Lower lobe of right lung (tissue), 2 donors: Measurements from ENCODE around the gene TBX3. TPM values are rescaled to one million over a fixed set of nuclear protein-coding genes. Genes with fewer than 3 reads are reported as not detected.

Experiments used
- ATAC-seq, 2 donors: fragments of 200-7000 bp; cut with Tn5 transposase; one replicate each; pipeline ENCODE4 v1.9.1; 2020 to 2022; ENCODE audit warnings: mild to moderate bottlenecking in 2 of 2, moderate library complexity in 2 of 2
- DNase-seq: peaks from one replicate; pipeline ENCODE4 v3.0.0-alpha.2; 2020
- H3K27ac ChIP-seq: fragments of 200-600 bp; one replicate; pipeline ENCODE4 v1.8.0; 2022
- H3K27me3 ChIP-seq: fragments of 200-600 bp; one replicate; pipeline ENCODE4 v1.8.0; 2022; ENCODE audit warnings: low read depth
- H3K36me3 ChIP-seq: fragments of 200-600 bp; one replicate; pipeline ENCODE4 v1.8.0; 2022; ENCODE audit warnings: mild to moderate bottlenecking
- H3K4me1 ChIP-seq: fragments of 200-600 bp; one replicate; pipeline ENCODE4 v1.8.0; 2022
- H3K4me3 ChIP-seq: fragments of 200-600 bp; one replicate; pipeline ENCODE4 v1.8.0; 2022; ENCODE audit warnings: mild to moderate bottlenecking
- H3K9me3 ChIP-seq: fragments of 200-600 bp; one replicate; pipeline ENCODE4 v1.8.0; 2022
- intact Hi-C: fragments of 100-400 bp; cut with DNase I; formaldehyde crosslinking; loops from one replicate; pipeline ENCODE4 v1.11.0; 2022
- total RNA-seq: library from RNA; stranded (reverse); fragmentation: NEBNext Ultra II Directional; extraction: Animal tissue kit (Norgen Biotek cat#: 25700); gene quantifications from one replicate; pipeline ENCODE4 v1.2.1, GENCODE V29; 2021
- TF ChIP-seq, protein P1 (sequence below): fragments of 200-600 bp; IDR thresholded peaks from one replicate; pipeline ENCODE4 v1.8.0; 2022; ENCODE audit warnings: antibody characterized with exemption, mild to moderate bottlenecking
- donor health status: DM: no; HTN: yes; CAD: no; lungs with severe emphysema.

Gene TBX3
- total RNA-seq, 1 donor from 2014 or later: 50.9 TPM

DNA sequence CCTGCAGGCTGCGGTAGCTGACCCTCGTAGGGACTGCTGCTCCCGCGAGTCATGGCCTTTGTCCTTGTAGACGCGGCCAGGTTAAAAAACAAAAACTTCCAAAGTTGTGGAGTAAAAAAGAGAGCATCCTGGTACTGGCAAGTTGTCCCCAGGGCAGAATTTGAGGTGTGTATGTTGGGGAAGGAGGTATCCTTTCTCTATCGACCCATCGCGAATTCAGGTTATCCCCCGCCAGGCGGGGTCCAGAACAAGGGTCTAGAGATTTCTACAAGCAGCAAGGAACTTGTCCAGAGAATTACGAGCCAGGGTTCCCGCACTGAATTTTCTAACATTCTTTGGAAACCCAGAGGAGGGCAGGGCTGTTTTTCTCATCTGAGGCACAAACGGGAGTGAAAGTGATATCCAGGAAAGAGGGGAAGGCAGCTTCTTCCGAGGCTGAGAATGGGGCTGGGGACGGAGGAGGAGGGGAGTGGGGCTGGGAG, 16.3 kb downstream of the TBX3 start:
- no peak for ATAC-seq
- no peaks in the 10 kb centered on the region for H3K36me3 ChIP-seq
- peak overlapping the region; percentile 84 for H3K27ac ChIP-seq
- H3K4me1 ChIP-seq: peaks cover 8% of the 10 kb centered on the region
- H3K9me3 ChIP-seq: no peaks in the 10 kb centered on the region
- no peak for DNase-seq
- TF ChIP-seq, protein P1, sequence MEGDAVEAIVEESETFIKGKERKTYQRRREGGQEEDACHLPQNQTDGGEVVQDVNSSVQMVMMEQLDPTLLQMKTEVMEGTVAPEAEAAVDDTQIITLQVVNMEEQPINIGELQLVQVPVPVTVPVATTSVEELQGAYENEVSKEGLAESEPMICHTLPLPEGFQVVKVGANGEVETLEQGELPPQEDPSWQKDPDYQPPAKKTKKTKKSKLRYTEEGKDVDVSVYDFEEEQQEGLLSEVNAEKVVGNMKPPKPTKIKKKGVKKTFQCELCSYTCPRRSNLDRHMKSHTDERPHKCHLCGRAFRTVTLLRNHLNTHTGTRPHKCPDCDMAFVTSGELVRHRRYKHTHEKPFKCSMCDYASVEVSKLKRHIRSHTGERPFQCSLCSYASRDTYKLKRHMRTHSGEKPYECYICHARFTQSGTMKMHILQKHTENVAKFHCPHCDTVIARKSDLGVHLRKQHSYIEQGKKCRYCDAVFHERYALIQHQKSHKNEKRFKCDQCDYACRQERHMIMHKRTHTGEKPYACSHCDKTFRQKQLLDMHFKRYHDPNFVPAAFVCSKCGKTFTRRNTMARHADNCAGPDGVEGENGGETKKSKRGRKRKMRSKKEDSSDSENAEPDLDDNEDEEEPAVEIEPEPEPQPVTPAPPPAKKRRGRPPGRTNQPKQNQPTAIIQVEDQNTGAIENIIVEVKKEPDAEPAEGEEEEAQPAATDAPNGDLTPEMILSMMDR: no peak
- intact Hi-C loops: no loop called here
- peaks cover 77% of the 10 kb centered on the region for H3K27me3 ChIP-seq
- peak overlapping the region; percentile 50 for H3K4me3 ChIP-seq

DNA sequence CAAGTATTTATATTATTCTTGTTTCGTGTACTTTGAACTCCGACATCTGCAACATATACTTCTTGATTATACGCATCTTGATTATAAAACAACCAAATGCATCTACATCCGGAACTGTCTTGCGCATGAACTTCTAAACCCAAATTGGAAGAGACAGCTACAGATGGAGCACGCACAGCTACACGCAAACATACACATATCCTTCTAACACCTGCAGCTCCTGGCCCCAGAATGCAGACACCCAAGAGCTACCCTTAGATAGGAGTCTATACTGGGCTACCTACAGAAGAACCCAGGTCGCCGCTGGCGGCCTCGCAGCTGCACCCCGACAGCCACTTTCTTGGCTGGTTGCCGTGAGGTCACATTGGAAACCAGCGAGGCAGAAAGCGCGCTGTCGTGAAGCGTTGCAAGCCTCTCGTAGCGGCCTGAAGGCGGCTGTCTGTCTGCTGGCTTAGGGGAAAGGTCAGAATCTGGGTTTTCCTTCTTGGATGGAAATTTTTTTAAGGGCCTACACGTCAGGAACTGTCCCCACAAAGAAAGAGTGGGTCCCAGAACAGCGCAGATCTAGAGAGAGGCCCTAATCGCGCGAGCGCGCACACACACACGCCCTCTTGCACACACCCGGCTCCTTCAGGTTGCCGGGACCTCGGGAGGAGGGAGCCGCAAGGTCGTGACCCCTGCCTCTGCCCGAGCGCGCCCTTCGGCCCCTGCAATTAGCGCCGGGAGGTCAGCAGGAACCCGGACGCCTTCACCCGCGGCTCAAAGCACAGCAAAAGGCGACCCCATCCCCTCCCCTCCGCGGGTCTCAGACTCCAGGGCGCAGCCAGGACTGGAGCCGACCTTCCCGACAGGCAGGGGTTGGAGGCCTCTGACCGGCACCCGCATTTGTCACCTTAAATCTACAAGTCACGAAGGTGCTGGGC, 17.0 kb downstream of the TBX3 start:
- H3K9me3 ChIP-seq: no peaks in the 10 kb centered on the region
- peaks cover 72% of the 10 kb centered on the region for H3K27me3 ChIP-seq
- no peak overlapping the region for H3K4me3 ChIP-seq
- DNase-seq: no peak
- intact Hi-C loops: no loop called here
- H3K36me3 ChIP-seq: no peaks in the 10 kb centered on the region
- no peak for ATAC-seq
- TF ChIP-seq, protein P1: no peak
- H3K27ac ChIP-seq: no peak overlapping the region
- H3K4me1 ChIP-seq: peaks cover 8% of the 10 kb centered on the region

DNA sequence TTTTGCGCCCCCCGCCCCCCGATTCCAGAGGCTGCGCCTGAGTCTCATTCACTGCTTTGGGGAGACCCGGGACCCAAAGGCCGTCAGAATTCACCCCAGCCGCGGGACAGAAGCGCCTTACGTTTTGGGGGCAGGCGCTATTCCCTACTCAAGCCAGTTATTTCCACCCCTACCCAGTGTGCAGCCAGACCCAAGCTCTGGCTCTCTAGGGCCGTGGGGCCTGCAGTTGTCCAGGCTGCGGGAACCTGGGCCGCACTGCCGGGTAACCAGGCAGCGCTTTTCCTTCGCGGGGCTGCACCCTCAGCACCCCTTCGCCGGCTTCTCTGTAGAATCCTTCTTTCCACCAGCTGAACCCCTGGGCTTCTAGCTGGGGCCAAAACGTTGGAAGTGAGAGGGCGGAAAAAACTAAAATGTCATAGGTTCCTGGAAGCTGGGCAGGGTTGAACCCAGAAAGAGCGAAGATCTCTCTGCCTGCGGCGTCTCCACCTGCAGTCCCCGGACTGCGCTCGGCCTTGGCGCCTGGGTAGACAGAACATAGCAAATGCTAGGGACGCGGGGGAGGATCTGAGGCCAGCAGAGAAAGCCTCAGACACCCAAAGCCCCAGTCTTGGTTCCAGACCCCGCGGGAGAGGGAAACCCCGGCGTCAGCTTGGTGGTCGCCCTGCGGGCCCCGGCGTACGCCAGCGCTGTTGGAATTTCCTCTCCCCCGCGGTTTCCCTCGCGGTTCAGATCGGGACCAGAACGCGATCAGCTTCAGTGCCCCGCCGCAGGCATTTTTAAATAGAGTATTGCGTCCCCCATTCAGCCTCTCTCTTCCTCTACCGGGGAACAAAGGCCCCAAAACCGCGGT, 18.3 kb downstream of the TBX3 start:
- TF ChIP-seq, protein P1: no peak
- intact Hi-C loops: no loop called here
- peaks cover 8% of the 10 kb centered on the region for H3K4me1 ChIP-seq
- DNase-seq (no peak), ATAC-seq (no peak)
- peaks cover 64% of the 10 kb centered on the region for H3K27me3 ChIP-seq
- H3K4me3 ChIP-seq: no peak overlapping the region
- no peaks in the 10 kb centered on the region for H3K36me3 ChIP-seq
- no peak overlapping the region for H3K27ac ChIP-seq
- H3K9me3 ChIP-seq: no peaks in the 10 kb centered on the region

DNA sequence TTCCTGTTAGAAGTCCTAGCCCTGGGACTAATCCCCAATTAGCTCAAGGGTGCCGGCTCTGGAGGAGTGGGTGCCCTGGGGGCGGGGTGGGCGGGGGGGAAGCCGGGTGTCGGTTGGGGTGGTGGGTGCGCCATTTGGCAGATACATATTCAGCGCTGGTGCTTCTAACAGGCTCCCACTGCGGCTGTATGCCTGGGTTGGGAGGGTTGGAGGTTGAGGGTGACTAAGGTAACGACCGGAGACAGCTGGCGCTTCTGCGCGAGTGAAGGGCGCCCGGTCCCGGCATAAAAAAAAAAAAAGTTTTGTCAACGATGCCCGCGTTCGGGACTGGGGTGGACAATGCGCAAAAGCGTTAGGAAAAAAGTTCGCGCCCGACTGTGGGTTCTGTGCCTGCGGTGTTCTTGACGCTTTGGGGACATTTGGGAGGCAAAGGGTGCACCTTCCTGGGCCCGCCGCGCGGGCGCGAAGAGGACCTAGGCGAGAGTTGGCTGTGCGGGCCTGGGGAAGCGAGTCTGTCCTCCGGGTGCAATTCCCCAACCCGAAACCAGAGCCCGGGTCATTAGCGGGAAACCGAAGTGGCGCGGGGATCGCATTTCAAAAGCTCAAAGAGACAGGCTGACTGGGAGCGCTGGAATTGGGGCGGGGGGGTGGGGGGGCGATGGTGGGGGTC, 19.2 kb downstream of the TBX3 start:
- DNase-seq (no peak), ATAC-seq (no peak)
- Histone ChIP-seq H3K4me3 (peak overlapping the region; percentile 14), H3K9me3 (no peaks in the 10 kb centered on the region), H3K27ac (no peak overlapping the region), H3K36me3 (no peaks in the 10 kb centered on the region), H3K4me1 (peaks cover 8% of the 10 kb centered on the region), H3K27me3 (peaks cover 67% of the 10 kb centered on the region)
- TF ChIP-seq, protein P1: no peak
- intact Hi-C loops: loop anchor here (5.0 kb wide), 1 partner anchor 1253 kb away; no protein-coding TSS in a partner anchor
